CD4-positive, alpha-beta T cell (primary cell): ENCODE results near the gene LIN37. TPM values are rescaled to one million over a fixed set of nuclear protein-coding genes. Genes with fewer than 3 reads are reported as not detected.

Source experiments
- ATAC-seq: fragments of 200-7000 bp; cut with Tn5 transposase; one replicate; pipeline ENCODE4 v1.10.0; 2022; ENCODE audit warnings: mild to moderate bottlenecking; ENCODE audit not compliant: poor library complexity
- CTCF ChIA-PET: fragments of 350-600 bp; sonication (Branson Sonifier 250); formaldehyde crosslinking; loops from one replicate; lab custom pipeline; 2021; ENCODE audit warnings: antibody characterized with exemption, inconsistent platforms; lab: Charles Lee
- POLR2A ChIA-PET: fragments of 350-600 bp; sonication (Branson Sonifier 250); formaldehyde crosslinking; loops from one replicate; lab custom pipeline; 2021; ENCODE audit warnings: antibody characterized with exemption, inconsistent platforms; lab: Charles Lee
- DNase-seq, 14 experiments: peaks; one replicate each; pipeline ENCODE4 v3.0.0-alpha.2; 2013 to 2020; ENCODE audit warnings: mixed read lengths in 2 of 14
- H3K27ac ChIP-seq, 2 donors: one replicate each; pipeline versions ENCODE4 v1.5.1 to v1.7.0; 2013; ENCODE audit warnings: low read length in 2 of 2, low read depth in 1 of 2, mild to moderate bottlenecking in 1 of 2
- H3K27me3 ChIP-seq, 2 experiments: 1 replicate in 1 of 2; 2 replicates in 1 of 2; pipeline versions ENCODE4 v1.6.1 to v1.7.0; 2013; ENCODE audit warnings: low read length in 2 of 2, control low read depth in 1 of 2, mild to moderate bottlenecking in 1 of 2, moderate library complexity in 1 of 2; ENCODE audit not compliant: insufficient read depth in 2 of 2, control insufficient read depth in 1 of 2
- H3K36me3 ChIP-seq: one replicate; pipeline ENCODE4 v1.6.1; 2013; ENCODE audit warnings: low read length, control low read depth; ENCODE audit not compliant: insufficient read depth
- H3K4me1 ChIP-seq: one replicate; pipeline ENCODE4 v1.6.1; 2013; ENCODE audit warnings: low read length, control low read depth; ENCODE audit not compliant: insufficient read depth
- H3K4me3 ChIP-seq: one replicate; pipeline ENCODE4 v1.5.1; 2013; ENCODE audit warnings: mild to moderate bottlenecking, low read length, moderate library complexity
- H3K9me3 ChIP-seq, 2 experiments: 1 replicate in 1 of 2; 2 replicates in 1 of 2; pipeline versions ENCODE4 v1.6.1 to v1.7.0; 2013; ENCODE audit warnings: low read length in 2 of 2, mild to moderate bottlenecking in 2 of 2, control low read depth in 1 of 2, moderate library complexity in 1 of 2; ENCODE audit not compliant: control insufficient read depth in 1 of 2, insufficient read depth in 1 of 2
- H3K27ac Mint-ChIP-seq: one replicate; pipeline ENCODE4 v1.8.0; 2020; ENCODE audit warnings: mixed read lengths
- H3K27me3 Mint-ChIP-seq: one replicate; pipeline ENCODE4 v1.8.0; 2021; ENCODE audit warnings: mixed read lengths
- H3K36me3 Mint-ChIP-seq: one replicate; pipeline ENCODE4 v1.8.0; 2021; ENCODE audit warnings: low read depth, mixed read lengths
- H3K4me1 Mint-ChIP-seq: one replicate; pipeline ENCODE4 v1.8.0; 2021; ENCODE audit warnings: low read depth, mixed read lengths
- H3K4me3 Mint-ChIP-seq: one replicate; pipeline ENCODE4 v1.8.0; 2020; ENCODE audit warnings: mild to moderate bottlenecking, mixed read lengths
- H3K9me3 Mint-ChIP-seq: one replicate; pipeline ENCODE4 v1.8.0; 2020; ENCODE audit warnings: mixed read lengths
- CTCF ChIP-seq: fragments of 200-600 bp; IDR thresholded peaks from one replicate; pipeline ENCODE4 v1.8.0; 2022; ENCODE audit warnings: antibody characterized with exemption, mild to moderate bottlenecking
- intact Hi-C, 2 experiments: fragments of 100-400 bp; cut with DNase I in 1 of 2; cut with micrococcal nuclease in 1 of 2; formaldehyde crosslinking; loops; one replicate each; pipeline versions ENCODE4 v1.15.1 to v1.9.0; 2023 to 2025; cut with DNase I, micrococcal nuclease
- total RNA-seq, 174 experiments: library from RNA in 2 of 174; stranded (reverse) in 2 of 174; gene quantifications; one replicate each; pipeline ENCODE4 v1.2.3 and lab custom pipeline; 2021 to 2026

Gene LIN37
- total RNA-seq, 2 experiments from 2014 or later = 4.8 to 6.0 TPM

DNA sequence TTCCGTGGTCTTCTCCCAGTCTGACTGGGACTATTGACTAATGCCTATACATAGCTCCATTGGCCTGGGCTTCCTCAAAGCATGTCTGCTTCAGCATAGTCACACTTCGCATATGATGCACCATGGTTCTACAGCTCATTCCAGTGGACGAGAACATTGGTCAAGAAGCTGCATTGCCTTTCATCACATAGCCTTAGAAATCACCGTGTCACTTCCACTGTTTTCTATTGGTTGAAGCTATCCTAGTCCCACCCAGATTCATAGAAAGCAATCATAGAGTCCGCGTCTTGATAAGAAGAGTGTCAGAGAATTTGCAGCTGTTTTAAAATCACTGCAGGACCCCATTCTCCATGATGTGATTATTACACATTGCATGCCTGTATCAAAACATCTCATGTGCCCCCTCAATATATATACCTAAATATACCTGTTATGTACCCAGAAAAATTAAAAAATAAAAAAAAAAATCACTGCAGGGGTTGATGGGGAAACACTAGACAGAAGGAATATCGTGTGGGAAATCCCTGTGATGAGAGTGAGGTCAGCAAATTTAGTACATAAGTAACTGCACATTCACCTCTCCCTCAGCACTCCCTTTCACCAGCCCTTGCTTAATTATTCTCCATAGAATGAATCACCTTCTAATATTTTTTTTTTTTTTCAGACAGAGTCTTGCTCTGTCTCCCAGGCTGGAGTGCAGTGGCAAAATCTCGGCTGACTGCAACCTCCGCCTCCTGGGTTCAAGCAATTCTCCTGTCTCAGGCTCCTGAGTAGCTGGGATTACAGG is 24.8 kb downstream of the LIN37 start:
- Histone ChIP-seq H3K4me3 (no peak overlapping the region), H3K27me3 (no peaks in the 10 kb centered on the region), H3K9me3 (no peaks in the 10 kb centered on the region), H3K36me3 (peaks cover 1% of the 10 kb centered on the region), H3K4me1 (peaks cover 21% of the 10 kb centered on the region), H3K27ac (no peak overlapping the region)
- Mint-ChIP-seq H3K27me3 (no peaks in the 10 kb centered on the region), H3K4me3 (peak overlapping the region; percentile 42), H3K36me3 (peaks cover 5% of the 10 kb centered on the region), H3K27ac (no peak overlapping the region), H3K4me1 (peaks cover 24% of the 10 kb centered on the region), H3K9me3 (no peaks in the 10 kb centered on the region)
- intact Hi-C loops = loop anchor here in 1 of 2 experiments (10.0 kb wide), 1 partner anchor 162 kb away; the partner anchor contains the start of gene LRFN3
- DNase-seq (no peak), ATAC-seq (no peak)
- ChIA-PET POLR2A (interaction anchor here (1.7 kb wide), 1 partner anchor 13 kb away, joined by 3 read pairs; no protein-coding TSS in a partner anchor), CTCF (interaction anchor here (0.6 kb wide), 1 partner anchor 47 kb away, joined by 3 read pairs; no protein-coding TSS in a partner anchor)
- no peak for TF ChIP-seq CTCF

DNA sequence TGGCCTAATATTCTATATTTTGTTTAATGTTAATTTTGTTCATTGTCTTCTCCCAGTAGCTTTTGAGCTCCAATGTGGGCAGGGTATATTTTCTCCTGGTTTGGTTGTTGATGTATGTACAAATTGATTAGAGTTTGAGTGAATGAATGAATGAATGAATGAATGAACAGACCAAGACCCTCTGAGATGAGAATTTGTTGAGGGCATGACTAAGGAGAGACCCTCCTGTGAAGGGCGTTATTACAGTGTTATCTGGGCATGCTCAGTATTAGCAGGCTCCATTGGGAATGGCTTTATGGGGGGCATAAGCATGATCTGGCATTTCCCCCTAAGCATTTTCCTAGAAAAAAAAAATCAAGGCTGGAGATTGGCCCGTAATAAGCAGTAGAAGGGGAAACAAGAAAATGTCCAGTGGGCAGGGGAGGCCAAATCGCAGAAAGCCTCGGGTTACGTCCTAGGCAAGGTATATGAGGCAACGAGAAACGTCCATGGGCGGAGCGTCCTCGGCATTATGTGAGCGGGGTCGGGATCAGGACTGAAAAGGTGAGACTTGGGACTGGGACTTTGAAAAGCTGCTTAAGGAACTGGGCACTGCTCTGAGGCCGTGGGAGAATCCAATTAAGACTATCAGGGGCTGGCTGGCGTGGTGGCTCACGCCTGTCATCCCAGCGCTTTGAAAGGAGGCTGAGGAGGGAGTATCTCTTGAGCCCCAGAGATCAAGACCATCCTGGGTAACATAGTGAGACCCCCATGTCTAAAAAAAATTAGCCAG is 26.1 kb downstream of the LIN37 start:
- POLR2A ChIA-PET = no interaction called here
- intact Hi-C loops = loop anchor here (2.0 to 10.0 kb wide), 3 partner anchors 16 to 283 kb away; partner anchors contain the start of genes PROSER3 (in 2 of the 2) and LRFN3 (in 1 of the 2)
- H3K36me3 Mint-ChIP-seq = no peaks in the 10 kb centered on the region

More for the DNA sequence above, 26.1 kb downstream of the LIN37 start:
- H3K27ac Mint-ChIP-seq = no peak overlapping the region
- CTCF ChIA-PET = no interaction called here
- H3K9me3 Mint-ChIP-seq = no peaks in the 10 kb centered on the region
- no peaks in the 10 kb centered on the region for H3K27me3 Mint-ChIP-seq
- Histone ChIP-seq H3K36me3 (peaks cover 4% of the 10 kb centered on the region), H3K4me3 (peak overlapping the region; percentile 69), H3K9me3 (no peaks in the 10 kb centered on the region), H3K4me1 (peaks cover 21% of the 10 kb centered on the region), H3K27me3 (no peaks in the 10 kb centered on the region), H3K27ac (no peak overlapping the region)
- H3K4me3 Mint-ChIP-seq = peak overlapping the region; percentile 90
- H3K4me1 Mint-ChIP-seq = peaks cover 24% of the 10 kb centered on the region
- DNase-seq = peak in 1 of 14 experiments; percentile 26
- no peak for TF ChIP-seq CTCF
- no peak for ATAC-seq
